Muscle of back (tissue), 13 donors: ENCODE results near the gene HIGD2B. TPM values are rescaled to one million over a fixed set of nuclear protein-coding genes. Genes with fewer than 3 reads are reported as not detected.
"Not testable (repeated sequence)": the region's sequence is repeated elsewhere in the genome, so short reads cannot be mapped to it uniquely, and the experiment has no call there.

Experiments used
- DNase-seq, 3 donors: peaks; one replicate each; pipeline versions ENCODE4 v3.0.0 to v3.0.0-alpha.2; 2013
- long read RNA-seq, 9 donors: transcript quantifications; one replicate each; lab custom pipeline, GENCODE V29; 2026
- polyA plus RNA-seq, 10 donors: library from polyadenylated mRNA; unstranded; fragments of 120-200 nt; gene quantifications; one replicate each; pipeline ENCODE4 v1.2.1, GENCODE V29; 2013; ENCODE audit not compliant: insufficient read length in 10 of 10

The HIGD2B gene
- not detected for polyA plus RNA-seq
- long read RNA-seq, donor 1, result 0 reads
- long read RNA-seq, donor 2, result 0 reads
- long read RNA-seq, donor 3, result 0 reads
- long read RNA-seq, donor 4, result 0 reads
- long read RNA-seq, donor 5, result 0 reads
- long read RNA-seq, donor 6, result 0 reads
- long read RNA-seq, donor 7, result 0 reads
- long read RNA-seq, donor 8, result 0 reads
- long read RNA-seq, donor 9, result 0 reads

GRCh38 chr15:72685925-72686794 lies at the start of gene HIGD2B, which contains the start of gene BBS4:
TSS of gene HIGD2B (minus strand) at chr15:72686182. CDS start at chr15:72676374, 9,808 bp downstream.
TSS of gene BBS4 (plus strand) at chr15:72686207. CDS start at chr15:72686228, 21 bp downstream.
- DNase-seq, result peak; percentile 90 to 98 (median 93)

- no peak for DNase-seq
Observed at GRCh38 chr15:72735111-72735510, 49.1 kb upstream of the HIGD2B start.

GRCh38 chr15:72733941-72734738 lies 48.2 kb upstream of the HIGD2B start:
- no peak for DNase-seq

- DNase-seq, result no peak
Observed at GRCh38 chr15:72732516-72732915, 46.5 kb upstream of the HIGD2B start.

- DNase-seq, result no peak
Observed at GRCh38 chr15:72732086-72732485, 46.1 kb upstream of the HIGD2B start.

GRCh38 chr15:72728821-72729220 lies 42.8 kb upstream of the HIGD2B start:
- DNase-seq, result no peak

GRCh38 chr15:72728249-72728648 lies 42.3 kb upstream of the HIGD2B start:
- not testable (repeated sequence) for DNase-seq

- DNase-seq, result no peak
Observed at GRCh38 chr15:72727154-72727553, 41.2 kb upstream of the HIGD2B start.

GRCh38 chr15:72725851-72726250 lies 39.9 kb upstream of the HIGD2B start:
- DNase-seq, result not testable (repeated sequence)

- no peak for DNase-seq
Observed at GRCh38 chr15:72725446-72725845, 39.5 kb upstream of the HIGD2B start.

- no peak for DNase-seq
Observed at GRCh38 chr15:72724028-72724427, 38.0 kb upstream of the HIGD2B start.

GRCh38 chr15:72722071-72722696 lies 36.2 kb upstream of the HIGD2B start:
- DNase-seq, result peak; percentile 54 to 81 (median 67)

- not testable (repeated sequence) for DNase-seq
Observed at GRCh38 chr15:72708551-72709303, 22.7 kb upstream of the HIGD2B start.

- DNase-seq, result peak in 1 of 3 donors; percentile 10
Observed at GRCh38 chr15:72706266-72706665, 20.3 kb upstream of the HIGD2B start.

GRCh38 chr15:72700076-72700475 lies 14.1 kb upstream of the HIGD2B start:
- no peak for DNase-seq

- no peak for DNase-seq
Observed at GRCh38 chr15:72698938-72699337, 13.0 kb upstream of the HIGD2B start.

GRCh38 chr15:72690938-72691337 lies 5.0 kb upstream of the HIGD2B start:
- DNase-seq, result no peak

- no peak for DNase-seq
Observed at GRCh38 chr15:72688697-72689096, 2.7 kb upstream of the HIGD2B start.

- DNase-seq, result no peak
Observed at GRCh38 chr15:72685301-72685924, 569 bp downstream of the HIGD2B start.

GRCh38 chr15:72682772-72683171 lies 3.2 kb downstream of the HIGD2B start:
- DNase-seq, result no peak
